Measurements from ENCODE around the gene GRID1.

The GRID1 gene

DNA sequence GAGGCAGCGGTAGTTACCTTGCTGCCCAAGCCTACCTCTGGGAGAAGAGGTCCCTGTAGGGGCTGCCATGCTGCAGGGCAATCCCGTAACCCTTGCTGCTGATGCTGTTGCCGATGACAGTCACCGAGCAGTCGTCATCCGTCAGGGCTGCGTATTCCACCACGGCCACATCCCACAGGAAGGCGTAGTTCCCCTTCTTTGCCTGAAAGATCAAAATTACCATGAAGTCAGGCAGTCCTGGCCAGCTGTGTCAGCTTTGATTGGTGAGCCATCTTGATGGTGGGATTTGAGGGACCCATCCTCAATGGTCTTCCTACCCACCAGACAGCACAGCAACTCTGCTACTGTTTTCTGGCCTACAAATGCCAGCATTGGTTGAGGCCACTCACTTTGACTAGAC lies 746.8 kb downstream of the GRID1 start:
- no peak for DNase-seq

- DNase-seq: no peak
These were observed 747.8 kb downstream of the GRID1 start for GRCh38 chr10:85618841-85619240.

DNA sequence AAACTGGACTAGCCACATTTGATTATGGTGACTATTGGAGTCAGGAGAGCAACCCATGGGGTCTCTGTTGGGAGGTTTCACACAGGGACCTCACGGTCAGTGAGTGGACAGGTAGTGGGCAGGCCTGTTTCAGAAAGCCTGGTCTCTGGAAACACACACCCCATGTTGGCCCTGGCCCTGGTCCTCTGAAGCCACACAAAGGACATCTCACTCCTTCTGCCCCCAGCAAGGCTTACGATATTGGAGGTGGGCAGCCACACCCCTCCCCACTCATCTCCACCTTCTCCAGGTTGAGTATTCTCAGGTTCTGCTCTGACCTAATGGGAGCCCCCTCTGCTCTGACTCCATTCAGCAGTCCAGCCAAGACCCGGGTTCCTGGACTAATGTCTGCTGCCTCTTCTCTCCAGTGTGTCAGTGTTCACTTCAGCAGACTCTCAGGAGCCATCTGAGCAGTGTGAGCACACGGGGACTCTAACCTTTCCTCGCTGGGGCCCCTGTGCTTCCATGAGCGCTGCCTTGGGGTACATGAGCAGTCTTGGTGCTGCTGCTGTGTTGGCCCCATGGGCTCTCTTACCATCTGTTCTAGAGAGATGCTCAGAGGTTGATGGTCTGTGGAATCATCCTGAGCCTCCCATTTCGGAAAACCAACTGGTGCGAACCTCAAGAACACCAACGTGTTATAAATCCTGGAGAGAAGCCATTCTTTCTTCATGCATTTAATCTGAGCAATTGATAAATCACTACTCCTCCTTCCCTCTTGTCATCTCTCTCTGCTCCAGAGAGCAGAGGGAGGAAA lies 748.6 kb downstream of the GRID1 start:
- DNase-seq: no peak

DNA sequence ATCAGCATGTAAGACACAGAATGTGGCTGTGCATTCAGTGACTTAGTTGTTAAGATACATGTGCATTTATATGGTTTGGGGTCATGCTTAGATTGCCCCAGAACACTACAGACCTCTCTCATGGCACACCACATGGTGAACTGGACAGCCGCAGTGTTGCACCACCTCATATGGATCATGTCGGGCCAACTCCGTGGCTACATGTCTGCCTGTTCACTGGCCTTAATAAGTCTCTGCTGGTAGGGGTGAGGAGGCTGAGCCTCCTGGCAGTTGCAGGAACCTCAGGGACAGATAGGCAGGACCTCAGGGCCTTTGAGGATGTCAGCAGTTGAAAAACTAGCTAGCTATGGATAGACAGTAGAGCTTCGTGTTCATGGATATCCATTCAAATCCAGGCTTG lies 751.0 kb downstream of the GRID1 start:
- no peak for DNase-seq

GRCh38 chr10:85614981-85615380 lies 751.6 kb downstream of the GRID1 start:
- DNase-seq: no peak

DNA sequence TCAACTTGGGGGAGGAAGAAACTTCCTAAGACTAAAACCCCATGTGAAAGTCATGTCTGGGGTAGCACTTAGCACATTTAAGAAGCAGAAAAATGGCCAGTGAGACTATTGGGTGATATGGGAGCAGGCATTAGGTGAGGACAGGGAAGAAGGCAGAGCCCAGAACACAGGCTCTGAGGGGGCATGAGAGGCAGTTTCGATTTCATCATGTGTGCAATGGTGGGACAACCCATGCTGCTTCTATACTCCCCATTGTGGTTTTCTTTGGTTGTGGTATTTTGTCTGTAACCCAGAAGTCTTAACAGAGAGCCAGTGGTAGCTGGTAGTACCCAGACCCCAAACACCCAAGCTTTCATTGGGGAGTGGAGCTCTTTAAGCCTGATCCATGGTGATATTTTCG lies 752.0 kb downstream of the GRID1 start:
- no peak for DNase-seq

DNA sequence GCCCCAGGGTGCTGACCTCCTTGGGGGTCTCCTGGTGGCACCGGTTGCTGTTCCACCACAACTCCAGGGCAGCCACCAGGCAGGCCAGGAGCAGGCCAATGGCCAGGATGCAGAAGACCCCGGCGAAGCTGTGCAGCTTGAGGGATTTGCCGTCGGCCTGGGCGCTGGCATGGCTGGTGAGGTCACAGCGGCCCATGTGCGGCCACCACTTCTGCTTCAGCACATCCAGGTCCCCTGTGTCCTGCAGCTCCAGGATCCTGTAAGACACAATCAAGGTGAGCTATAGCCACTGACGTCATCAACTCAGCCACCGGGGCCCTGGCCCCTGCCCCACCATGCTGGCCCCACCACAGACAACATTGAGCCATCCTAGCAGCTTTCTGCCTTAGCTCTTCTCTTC lies 753.2 kb downstream of the GRID1 start:
- no peak for DNase-seq

- no peak for DNase-seq
These were observed 753.8 kb downstream of the GRID1 start for GRCh38 chr10:85612833-85613232.

- no peak for DNase-seq
These were observed 754.2 kb downstream of the GRID1 start for GRCh38 chr10:85612378-85612775.

- no peak for DNase-seq
These were observed 754.7 kb downstream of the GRID1 start for GRCh38 chr10:85611746-85612377.

- DNase-seq: no peak
These were observed 755.4 kb downstream of the GRID1 start for GRCh38 chr10:85611093-85611740.

GRCh38 chr10:85610381-85611092 lies 756.1 kb downstream of the GRID1 start:
- DNase-seq: no peak

GRCh38 chr10:85609509-85609908 lies 757.1 kb downstream of the GRID1 start:
- no peak for DNase-seq

GRCh38 chr10:85608706-85609105 lies 757.9 kb downstream of the GRID1 start:
- DNase-seq: no peak

- peak in 1 of 2 experiments; percentile 2 for DNase-seq
These were observed 759.4 kb downstream of the GRID1 start for GRCh38 chr10:85607043-85607695.

- DNase-seq: no peak
These were observed 760.2 kb downstream of the GRID1 start for GRCh38 chr10:85606401-85606800.

- no peak for DNase-seq
These were observed 761.7 kb downstream of the GRID1 start for GRCh38 chr10:85604884-85605283.

DNA sequence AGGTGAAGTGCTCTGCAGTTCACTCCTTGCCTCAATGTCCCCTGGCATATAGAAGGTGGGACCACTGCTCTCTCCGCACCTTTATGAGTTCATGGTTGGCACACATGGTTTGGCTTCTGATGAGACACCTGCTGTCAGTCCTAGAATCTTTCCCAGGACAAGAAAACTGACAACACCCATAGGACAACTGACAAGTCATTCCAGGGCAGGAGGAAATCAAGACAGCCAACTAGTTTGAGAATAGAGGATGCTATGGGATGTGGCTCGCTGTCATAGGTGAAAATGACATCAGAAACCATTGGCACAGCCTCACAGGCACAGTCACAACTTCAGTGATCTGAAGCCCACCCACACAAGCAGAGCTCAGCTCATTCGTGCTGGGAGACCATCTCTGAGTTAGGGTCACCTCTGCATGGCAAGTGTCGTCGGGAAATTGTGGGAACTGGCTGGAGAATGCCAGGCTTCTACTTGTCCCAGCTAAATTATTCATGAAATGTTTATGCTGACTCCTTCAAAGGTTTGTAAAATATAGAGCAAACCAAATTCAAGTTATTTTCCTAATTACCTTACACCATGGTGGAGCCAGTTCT lies 762.4 kb downstream of the GRID1 start:
- no peak for DNase-seq

DNA sequence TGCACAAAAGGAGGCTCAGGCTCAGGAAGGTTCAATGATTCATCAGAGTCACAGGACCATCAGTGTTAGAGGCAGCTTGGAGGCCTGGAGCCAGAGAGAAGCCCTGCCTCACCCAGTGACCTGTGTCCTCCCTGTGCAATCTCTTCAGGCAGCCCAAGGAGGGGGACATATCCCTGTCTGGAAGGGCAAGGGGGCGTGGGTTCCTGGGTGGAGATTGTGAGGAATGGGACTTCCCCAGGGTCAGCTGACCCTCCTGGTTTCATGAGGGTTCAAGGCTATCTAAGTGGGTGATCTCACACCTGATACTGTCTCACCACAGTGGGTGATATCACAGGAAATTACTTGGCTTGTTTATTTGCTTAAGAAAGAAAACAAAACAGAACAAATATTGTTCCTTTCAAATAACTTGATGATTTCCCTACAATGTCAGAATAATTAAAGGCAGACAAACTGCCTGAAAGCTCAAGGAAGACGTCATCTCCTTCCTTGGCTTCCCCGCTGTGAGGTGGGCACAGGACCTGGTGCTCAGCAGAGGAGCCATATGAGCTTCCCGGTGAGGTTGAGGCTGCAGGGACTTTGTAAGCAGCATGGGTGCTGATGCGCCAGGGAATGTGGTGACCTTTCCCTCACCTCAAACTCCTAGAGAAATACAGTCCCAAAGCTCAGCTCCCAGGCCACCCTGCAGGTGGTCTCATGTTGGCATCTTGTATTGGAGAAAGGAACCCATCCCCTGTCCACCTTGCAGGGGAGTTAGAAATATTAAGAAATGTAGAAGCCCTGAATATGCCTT lies 763.2 kb downstream of the GRID1 start:
- no peak for DNase-seq

DNA sequence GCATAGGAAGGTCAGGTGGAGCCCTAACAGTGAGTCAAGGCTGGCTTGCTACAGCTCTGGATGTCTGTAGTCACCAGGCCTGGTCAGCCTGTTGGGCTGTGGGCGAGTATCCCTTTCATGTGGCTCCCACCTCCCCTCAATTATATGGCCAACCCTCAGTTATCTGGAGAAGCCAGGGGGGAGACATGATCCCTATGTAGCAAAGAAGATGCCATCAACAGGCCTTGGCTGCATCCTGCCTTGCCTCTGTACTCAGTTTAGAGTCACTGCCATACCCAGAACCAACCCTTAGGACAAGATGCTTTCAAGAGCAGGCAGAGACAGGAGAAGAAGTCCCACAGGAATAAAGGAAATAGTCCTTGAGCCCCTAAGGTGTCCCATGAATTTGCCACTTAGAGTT lies 763.9 kb downstream of the GRID1 start:
- no peak for DNase-seq

GRCh38 chr10:85602306-85602705 lies 764.3 kb downstream of the GRID1 start:
- DNase-seq: no peak

GRCh38 chr10:85601526-85601925 lies 765.1 kb downstream of the GRID1 start:
- DNase-seq: no peak
